Smooth muscle cell (in vitro differentiated cells): ENCODE measurements around the gene THEMIS2. TPM values are rescaled to one million over a fixed set of nuclear protein-coding genes. Genes with fewer than 3 reads are reported as not detected.
"Not testable (repeated sequence)": the region's sequence is repeated elsewhere in the genome, so short reads cannot be mapped to it uniquely, and the experiment has no call there.

ENCODE experiments used
- DNase-seq: peaks from one replicate; lab custom pipeline; 2025; ENCODE audit not compliant: unreplicated experiment; lab: John Stamatoyannopoulos, UW
- H2AFZ ChIP-seq: fragments of 200-600 bp; sonication (generic); 2 replicates; pipeline ENCODE4 v1.6.0; 2016; ENCODE audit warnings: antibody characterized with exemption, low read depth, mild to moderate bottlenecking
- H3F3A ChIP-seq: fragments of 200-600 bp; sonication (generic); 2 replicates; pipeline ENCODE4 v1.6.0; 2017; ENCODE audit warnings: antibody characterized with exemption, low read depth
- H3K27ac ChIP-seq: fragments of 200-600 bp; sonication (generic); 2 replicates; pipeline ENCODE4 v1.5.1; 2016; ENCODE audit warnings: low read depth, mild to moderate bottlenecking
- H3K27me3 ChIP-seq: fragments of 200-600 bp; sonication (generic); 2 replicates; pipeline ENCODE4 v1.6.1; 2016; ENCODE audit warnings: low read depth, mild to moderate bottlenecking
- H3K36me3 ChIP-seq: fragments of 200-600 bp; sonication (generic); 2 replicates; pipeline ENCODE4 v1.5.1; 2016; ENCODE audit warnings: low read depth
- H3K4me1 ChIP-seq: fragments of 200-600 bp; sonication (generic); 2 replicates; pipeline ENCODE4 v1.5.1; 2016; ENCODE audit warnings: low read depth
- H3K4me2 ChIP-seq: fragments of 200-600 bp; sonication (generic); 2 replicates; pipeline ENCODE4 v1.6.0; 2016; ENCODE audit warnings: mild to moderate bottlenecking
- H3K4me3 ChIP-seq: fragments of 200-600 bp; sonication (generic); 2 replicates; pipeline ENCODE4 v1.5.1; 2016; ENCODE audit warnings: mild to moderate bottlenecking
- H3K79me2 ChIP-seq: fragments of 200-600 bp; sonication (generic); 2 replicates; pipeline ENCODE4 v1.6.0; 2016; ENCODE audit warnings: low read depth, mild to moderate bottlenecking
- H3K9ac ChIP-seq: fragments of 200-600 bp; sonication (generic); 2 replicates; pipeline ENCODE4 v1.6.0; 2016; ENCODE audit warnings: low read depth
- H3K9me3 ChIP-seq: fragments of 200-600 bp; sonication (generic); replicated peaks from 2 replicates; pipeline ENCODE4 v1.5.1; 2016; ENCODE audit warnings: low read depth
- H4K20me1 ChIP-seq: fragments of 200-600 bp; sonication (generic); 2 replicates; pipeline ENCODE4 v1.6.0; 2016; ENCODE audit warnings: low read depth
- WGBS: methylation state at CpG from one replicate; pipeline ENCODE4 v1.1.7; 2016; ENCODE audit warnings: low lambda C conversion rate; 5-methylcytosine and 5-hydroxymethylcytosine counted together
- polyA plus RNA-seq: library from polyadenylated mRNA; unstranded; fragments of >200 nt; fragmentation: Nextera tagmentation; extraction: Ambion mirVana; gene quantifications from 2 replicates; pipeline ENCODE4 v1.2.1, GENCODE V29; 2016
- total RNA-seq: library from RNA; depleted of rRNA; stranded (reverse); fragments of >200 nt; gene quantifications from 2 replicates; pipeline ENCODE4 v1.2.3, GENCODE V29; 2014
- TF ChIP-seq, protein P1 (sequence below): fragments of 200-600 bp; sonication (generic); IDR thresholded peaks from 2 replicates; pipeline ENCODE4 v1.5.1; 2017; ENCODE audit warnings: borderline replicate concordance, mild to moderate bottlenecking, antibody characterized with exemption; ENCODE audit not compliant: insufficient read depth, poor library complexity, severe bottlenecking

THEMIS2 gene
- total and polyA plus RNA-seq, 2 experiments from 2014 or later: 1.6 to 4.6 TPM

DNA sequence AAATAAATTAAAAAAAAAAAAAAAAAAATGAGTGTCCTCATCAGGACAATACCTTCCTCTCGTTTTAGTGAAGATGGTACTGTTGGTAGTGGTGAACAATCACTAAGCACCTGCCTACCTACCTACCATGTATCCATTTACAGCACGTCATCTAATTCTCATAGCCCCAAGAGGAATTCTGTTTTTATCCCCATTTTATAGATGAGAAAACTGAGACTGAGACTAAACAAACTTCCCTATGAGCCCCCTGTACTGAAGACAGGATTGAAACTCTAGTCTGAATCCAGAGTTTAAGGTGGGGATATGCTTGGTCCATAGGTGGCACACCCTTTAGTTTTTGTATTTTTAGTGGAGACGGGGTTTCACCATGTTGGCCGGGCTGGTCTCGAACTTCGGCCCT lies 17.3 kb upstream of the THEMIS2 start:
- H3K27me3 ChIP-seq: no peaks in the 10 kb centered on the region
- no peaks in the 10 kb centered on the region for H3K9me3 ChIP-seq
- TF ChIP-seq, protein P1, sequence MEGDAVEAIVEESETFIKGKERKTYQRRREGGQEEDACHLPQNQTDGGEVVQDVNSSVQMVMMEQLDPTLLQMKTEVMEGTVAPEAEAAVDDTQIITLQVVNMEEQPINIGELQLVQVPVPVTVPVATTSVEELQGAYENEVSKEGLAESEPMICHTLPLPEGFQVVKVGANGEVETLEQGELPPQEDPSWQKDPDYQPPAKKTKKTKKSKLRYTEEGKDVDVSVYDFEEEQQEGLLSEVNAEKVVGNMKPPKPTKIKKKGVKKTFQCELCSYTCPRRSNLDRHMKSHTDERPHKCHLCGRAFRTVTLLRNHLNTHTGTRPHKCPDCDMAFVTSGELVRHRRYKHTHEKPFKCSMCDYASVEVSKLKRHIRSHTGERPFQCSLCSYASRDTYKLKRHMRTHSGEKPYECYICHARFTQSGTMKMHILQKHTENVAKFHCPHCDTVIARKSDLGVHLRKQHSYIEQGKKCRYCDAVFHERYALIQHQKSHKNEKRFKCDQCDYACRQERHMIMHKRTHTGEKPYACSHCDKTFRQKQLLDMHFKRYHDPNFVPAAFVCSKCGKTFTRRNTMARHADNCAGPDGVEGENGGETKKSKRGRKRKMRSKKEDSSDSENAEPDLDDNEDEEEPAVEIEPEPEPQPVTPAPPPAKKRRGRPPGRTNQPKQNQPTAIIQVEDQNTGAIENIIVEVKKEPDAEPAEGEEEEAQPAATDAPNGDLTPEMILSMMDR: no peak
- H3K9ac ChIP-seq: no peak overlapping the region
- H2AFZ ChIP-seq: no peak overlapping the region
- no peak for DNase-seq
- H3K4me3 ChIP-seq: no peak overlapping the region
- H3F3A ChIP-seq: no peaks in the 10 kb centered on the region
- no peak overlapping the region for H3K4me2 ChIP-seq
- 96% methylated on average over 6 of the region's 6 CpGs for WGBS
- no peaks in the 10 kb centered on the region for H4K20me1 ChIP-seq
- no peak overlapping the region for H3K27ac ChIP-seq
- H3K36me3 ChIP-seq: peaks cover 6% of the 10 kb centered on the region
- H3K79me2 ChIP-seq: no peaks in the 10 kb centered on the region
- no peaks in the 10 kb centered on the region for H3K4me1 ChIP-seq

DNA sequence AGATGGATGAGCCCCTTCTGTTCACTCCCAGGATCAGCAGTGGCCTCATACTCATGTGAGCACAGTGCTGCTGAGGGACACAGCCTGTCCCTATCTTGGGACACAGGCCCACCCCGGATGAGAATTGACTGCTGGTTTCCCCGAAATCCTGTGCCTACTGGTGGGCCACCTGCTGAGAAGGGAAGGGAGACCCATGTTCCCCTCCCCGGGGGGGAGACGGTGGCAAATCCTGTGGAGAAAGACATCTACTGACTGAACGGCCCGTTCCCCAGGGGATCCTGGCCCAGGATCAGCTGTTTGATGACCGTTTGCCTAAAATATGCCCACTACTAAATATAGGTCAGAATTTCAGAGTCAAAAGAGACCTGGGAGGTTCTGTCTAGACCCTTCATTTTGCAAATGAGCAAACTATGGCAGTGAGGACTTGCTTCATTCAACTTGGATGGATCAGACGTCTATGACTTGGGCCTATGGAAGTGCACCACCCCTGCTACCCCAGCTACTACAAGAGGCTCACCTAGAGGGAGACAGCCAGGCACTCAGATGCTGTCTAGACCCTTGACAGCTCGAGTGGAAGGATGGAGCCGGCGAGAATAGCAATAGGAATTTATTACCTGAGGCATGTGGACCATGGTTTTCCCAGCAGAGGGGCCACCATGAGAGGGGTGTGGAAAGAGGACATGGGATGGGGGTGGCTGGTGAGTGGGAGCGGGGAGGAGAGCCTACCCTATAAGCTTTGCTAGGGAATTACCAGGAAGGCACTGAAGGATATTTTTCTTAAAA lies 15.6 kb upstream of the THEMIS2 start:
- Histone ChIP-seq H3K36me3 (no peaks in the 10 kb centered on the region), H3F3A (no peaks in the 10 kb centered on the region), H3K9me3 (no peaks in the 10 kb centered on the region), H3K4me2 (no peak overlapping the region), H3K9ac (no peak overlapping the region), H2AFZ (no peak overlapping the region), H3K27me3 (no peaks in the 10 kb centered on the region), H3K79me2 (no peaks in the 10 kb centered on the region), H3K4me3 (no peak overlapping the region), H4K20me1 (no peaks in the 10 kb centered on the region), H3K4me1 (no peaks in the 10 kb centered on the region), H3K27ac (no peak overlapping the region)
- DNase-seq: no peak
- WGBS: 93% methylated on average over 12 of the region's 12 CpGs
- TF ChIP-seq, protein P1: no peak

DNA sequence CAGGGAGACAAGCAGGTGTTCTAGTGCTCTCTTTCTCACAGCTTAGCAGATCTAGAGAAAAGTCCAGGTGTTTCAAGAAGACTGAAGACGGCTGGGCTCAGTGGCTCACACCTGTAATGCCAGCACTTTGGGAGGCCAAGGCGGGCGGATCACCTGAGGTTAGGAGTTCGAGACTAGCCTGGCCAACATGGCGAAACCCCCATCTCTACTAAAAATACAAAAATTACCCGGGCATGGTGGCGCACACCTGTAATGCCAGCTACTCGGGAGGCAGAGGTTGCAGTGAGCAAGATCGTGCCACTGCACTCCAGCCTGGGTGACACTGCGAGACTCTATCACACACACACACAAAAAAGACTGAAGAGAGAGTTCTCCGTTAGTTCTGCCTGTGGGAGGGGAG lies 14.8 kb upstream of the THEMIS2 start:
- not testable (repeated sequence) for H3K4me3 ChIP-seq, H2AFZ ChIP-seq, H3K79me2 ChIP-seq, H3K27me3 ChIP-seq, DNase-seq, H3K4me2 ChIP-seq, H3K4me1 ChIP-seq, H3K27ac ChIP-seq, H3K9me3 ChIP-seq, H4K20me1 ChIP-seq, H3F3A ChIP-seq, H3K9ac ChIP-seq, H3K36me3 ChIP-seq
- 91% methylated on average over 11 of the region's 11 CpGs for WGBS

DNA sequence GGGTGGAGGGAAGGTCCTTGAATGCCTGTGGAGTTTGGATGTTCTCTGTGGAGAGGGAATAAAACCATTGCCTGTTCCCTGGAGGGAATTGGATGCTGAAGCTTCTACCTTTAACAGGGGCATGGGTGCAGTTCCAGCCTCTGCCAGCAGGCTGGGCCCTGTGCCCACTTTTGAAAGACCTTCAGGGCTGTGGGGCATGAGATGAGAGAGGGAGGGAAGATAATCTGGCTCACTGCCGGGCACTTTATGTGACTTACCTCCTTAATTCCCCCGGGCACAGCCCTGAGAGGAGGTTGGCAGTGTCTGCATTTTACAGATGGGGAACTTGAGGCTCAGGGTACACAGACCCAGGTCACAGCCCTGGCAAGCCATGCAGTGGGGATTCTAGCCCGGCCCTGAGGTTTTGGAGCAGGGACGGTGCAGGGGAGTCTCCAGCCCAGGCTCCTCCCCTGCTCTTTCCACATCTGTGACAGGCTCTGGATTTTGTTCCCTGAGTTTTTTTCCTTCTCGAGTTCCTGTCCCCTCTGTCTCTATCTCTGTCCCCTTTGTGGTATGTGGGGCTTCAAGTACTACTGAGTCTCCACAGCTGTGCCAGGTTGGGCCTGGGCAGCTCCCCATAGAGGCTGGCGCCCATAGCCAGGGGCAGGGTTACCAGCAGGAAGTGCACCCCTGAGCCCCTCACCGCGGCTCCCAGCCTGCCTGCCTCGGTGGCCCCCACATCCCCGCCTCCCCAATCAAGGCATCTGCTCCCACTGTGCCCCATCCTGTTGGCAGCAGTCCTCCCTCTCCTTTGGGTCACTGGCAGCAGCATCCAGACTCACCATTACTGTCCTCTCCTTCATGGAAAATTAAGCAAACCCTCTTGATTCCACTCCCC lies 14.0 kb upstream of the THEMIS2 start:
- Histone ChIP-seq H3F3A (no peaks in the 10 kb centered on the region), H3K9me3 (no peaks in the 10 kb centered on the region), H3K27me3 (no peaks in the 10 kb centered on the region), H4K20me1 (no peaks in the 10 kb centered on the region), H3K4me2 (peak overlapping the region; percentile 23), H3K79me2 (no peaks in the 10 kb centered on the region), H2AFZ (no peak overlapping the region), H3K36me3 (no peaks in the 10 kb centered on the region), H3K9ac (no peak overlapping the region), H3K27ac (no peak overlapping the region), H3K4me3 (no peak overlapping the region), H3K4me1 (peaks cover 3% of the 10 kb centered on the region)
- DNase-seq: peak; percentile 58
- TF ChIP-seq, protein P1: peak; percentile 97
- 62% methylated on average over 10 of the region's 10 CpGs for WGBS
